SIG-M5 treated with dmso at 0.1 percent for 504 hours (cell line): ENCODE results near the gene MAP2K5.

ENCODE experiments used
- DNase-seq: peaks from one replicate; lab custom pipeline; 2025; ENCODE audit not compliant: unreplicated experiment; lab: John Stamatoyannopoulos, UW

Gene MAP2K5

GRCh38 chr15:67746450-67746849, 203.9 kb downstream of the MAP2K5 start:
- peak; percentile 35 for DNase-seq

GRCh38 chr15:67747921-67748320, 205.4 kb downstream of the MAP2K5 start:
- DNase-seq, result no peak

GRCh38 chr15:67750371-67750770, 207.9 kb downstream of the MAP2K5 start:
- no peak for DNase-seq

- DNase-seq, result no peak
These were observed 211.4 kb downstream of the MAP2K5 start for GRCh38 chr15:67753891-67754290.

- no peak for DNase-seq
These were observed 212.8 kb downstream of the MAP2K5 start for GRCh38 chr15:67755264-67755663.

GRCh38 chr15:67755936-67756335, 213.4 kb downstream of the MAP2K5 start:
- DNase-seq, result no peak

GRCh38 chr15:67758619-67759300, 216.3 kb downstream of the MAP2K5 start:
- no peak for DNase-seq

- DNase-seq, result no peak
These were observed 218.4 kb downstream of the MAP2K5 start for GRCh38 chr15:67760901-67761300.

GRCh38 chr15:67761343-67761742, 218.8 kb downstream of the MAP2K5 start:
- no peak for DNase-seq

GRCh38 chr15:67762610-67763368, 220.3 kb downstream of the MAP2K5 start:
- DNase-seq, result no peak

GRCh38 chr15:67765701-67766100, 223.2 kb downstream of the MAP2K5 start:
- no peak for DNase-seq

GRCh38 chr15:67766968-67767367, 224.5 kb downstream of the MAP2K5 start:
- DNase-seq, result no peak

- no peak for DNase-seq
These were observed 225.9 kb downstream of the MAP2K5 start for GRCh38 chr15:67768313-67768977.

- no peak for DNase-seq
These were observed 227.2 kb downstream of the MAP2K5 start for GRCh38 chr15:67769497-67770357.

GRCh38 chr15:67770358-67770628, 227.8 kb downstream of the MAP2K5 start:
- DNase-seq, result no peak

GRCh38 chr15:67771189-67771800, 228.8 kb downstream of the MAP2K5 start:
- DNase-seq, result no peak

GRCh38 chr15:67774626-67775025, 232.1 kb downstream of the MAP2K5 start:
- DNase-seq, result no peak

GRCh38 chr15:67775250-67775649, 232.7 kb downstream of the MAP2K5 start:
- DNase-seq, result no peak

- no peak for DNase-seq
These were observed 233.5 kb downstream of the MAP2K5 start for GRCh38 chr15:67775998-67776397.

- no peak for DNase-seq
These were observed 234.1 kb downstream of the MAP2K5 start for GRCh38 chr15:67776600-67776999.

- DNase-seq, result no peak
These were observed 234.6 kb downstream of the MAP2K5 start for GRCh38 chr15:67777071-67777470.
